ENCODE measurements around the gene CPNE1.

The CPNE1 gene

DNA sequence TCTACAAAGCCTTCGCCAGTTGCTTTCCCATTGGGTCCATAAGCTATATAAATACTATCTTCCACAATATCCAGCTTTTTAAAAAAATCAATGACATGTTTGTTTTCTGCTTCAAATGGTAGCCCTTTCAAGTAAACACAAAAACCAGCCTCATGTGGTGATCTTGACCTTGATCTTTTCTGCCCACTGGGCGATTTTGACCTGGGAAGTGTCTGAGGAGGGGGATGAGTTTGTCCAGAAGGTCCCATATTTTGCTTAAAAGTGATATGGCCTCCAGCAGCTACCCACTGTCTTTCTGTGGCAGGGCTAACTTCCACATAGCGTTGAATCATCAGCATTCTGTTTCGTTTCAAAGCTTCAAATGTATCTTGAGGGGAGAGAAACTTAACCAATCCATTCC is 10.8 kb downstream of the CPNE1 start:
- DNase-seq (ENCODE audit: low read depth), result no peak

DNA sequence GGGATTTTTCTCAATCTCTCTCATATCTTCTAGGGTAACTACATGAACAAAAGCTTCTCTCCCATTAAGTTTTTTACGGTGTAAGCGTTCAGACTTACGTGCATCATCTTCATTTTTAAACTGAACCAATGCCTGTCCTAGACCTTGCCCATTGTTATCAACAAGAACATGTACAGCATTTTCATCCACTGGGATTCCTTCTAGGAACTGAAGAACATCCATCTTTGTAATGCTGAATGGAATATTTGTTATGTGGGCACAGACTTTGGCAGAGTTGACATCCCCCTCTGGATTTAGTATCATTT is 11.3 kb downstream of the CPNE1 start:
- DNase-seq (ENCODE audit: low read depth), result no peak

DNA sequence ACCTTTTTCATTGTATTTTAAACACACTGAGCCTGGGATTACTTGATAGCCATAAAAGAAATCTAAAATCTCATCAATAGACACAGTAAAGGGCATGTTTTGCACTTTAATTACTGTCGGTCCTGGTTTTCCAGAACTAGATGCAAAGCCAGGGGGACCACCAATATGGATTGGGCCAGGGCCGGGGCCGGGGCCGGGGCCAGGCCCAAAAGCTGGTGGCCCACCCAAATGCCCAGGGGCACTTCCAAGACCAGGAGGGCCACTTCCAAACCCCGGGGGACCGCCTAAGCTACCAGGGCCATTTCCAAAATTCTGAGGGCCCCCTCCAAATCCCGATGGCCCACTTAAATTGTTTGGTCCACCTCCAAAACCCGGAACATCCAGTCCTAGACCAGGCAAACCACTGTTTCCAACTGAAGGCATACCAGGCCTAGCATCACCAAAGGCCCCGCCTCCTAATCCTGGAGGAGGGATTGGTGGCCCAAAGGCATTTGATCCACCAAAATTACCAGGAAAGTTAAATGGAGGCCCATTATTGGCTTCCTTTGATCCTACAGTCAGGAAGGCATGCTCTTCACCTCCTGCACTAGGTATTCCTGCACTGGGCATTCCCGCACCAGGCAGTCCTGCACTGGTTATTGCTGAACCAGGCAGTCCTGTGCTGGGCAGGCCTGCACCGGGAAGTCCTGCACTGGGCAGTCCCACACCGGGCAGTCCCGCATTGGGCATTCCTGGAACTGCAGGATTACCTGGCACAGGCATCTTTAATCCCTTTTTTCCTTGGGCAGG is 11.9 kb downstream of the CPNE1 start:
- no peak for DNase-seq (ENCODE audit: low read depth)

DNA sequence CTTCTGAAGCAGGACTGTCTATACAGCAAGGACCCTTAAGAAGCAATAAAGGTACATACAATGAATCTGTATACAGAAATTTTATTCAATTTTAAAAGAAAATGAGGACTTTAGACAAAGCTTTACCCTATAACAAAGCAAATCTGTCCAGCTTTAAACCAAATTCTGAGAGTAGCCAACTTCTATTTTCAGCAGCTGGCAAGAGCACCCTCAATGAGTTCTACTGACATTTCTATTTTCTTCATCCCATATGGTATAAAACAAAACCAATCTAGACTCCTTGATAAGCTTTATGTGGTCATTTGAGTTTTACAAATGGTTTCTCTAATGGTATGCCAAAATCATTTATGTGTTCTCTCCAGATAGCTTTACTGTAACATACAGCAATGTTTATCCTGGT is 12.7 kb downstream of the CPNE1 start:
- no peak for DNase-seq (ENCODE audit: low read depth)

DNA sequence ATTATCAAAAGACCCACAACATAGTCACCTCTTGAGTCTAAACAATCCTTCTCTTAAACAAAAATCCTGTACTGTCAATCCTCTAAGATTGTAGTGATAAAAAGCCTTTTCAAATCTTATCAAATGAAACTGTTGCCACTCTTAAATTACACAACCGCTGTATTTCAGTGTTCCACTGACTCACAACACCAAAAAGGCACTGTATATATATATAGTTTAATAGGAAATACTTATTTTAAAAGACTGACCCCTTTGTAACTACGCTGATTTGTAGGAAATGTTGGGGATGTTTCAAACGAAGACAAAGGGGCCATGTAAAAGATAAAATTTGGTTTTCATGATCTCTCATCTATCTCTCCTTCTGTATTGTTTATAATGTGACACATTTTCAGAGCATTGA is 14.1 kb downstream of the CPNE1 start:
- DNase-seq (ENCODE audit: low read depth), result no peak

DNA sequence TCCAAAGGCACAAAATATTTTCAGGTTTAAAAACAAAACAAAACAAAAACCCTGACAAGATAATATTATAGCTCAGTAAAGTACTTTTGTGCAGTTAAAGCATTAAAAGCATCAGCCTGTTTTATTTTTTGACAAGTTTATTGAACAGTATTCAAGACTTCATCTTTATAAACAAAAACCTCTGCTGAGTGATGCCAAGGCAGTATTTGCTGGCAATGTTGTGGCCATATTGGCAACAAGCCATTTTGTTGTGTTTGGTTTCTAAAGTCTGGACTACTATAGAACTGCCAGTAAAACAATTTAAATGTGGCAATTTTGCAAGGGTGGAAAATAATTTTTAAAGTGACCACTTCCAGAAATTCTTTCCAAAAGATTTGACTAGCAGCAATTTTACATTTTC is 15.9 kb downstream of the CPNE1 start:
- DNase-seq (ENCODE audit: low read depth), result no peak

DNA sequence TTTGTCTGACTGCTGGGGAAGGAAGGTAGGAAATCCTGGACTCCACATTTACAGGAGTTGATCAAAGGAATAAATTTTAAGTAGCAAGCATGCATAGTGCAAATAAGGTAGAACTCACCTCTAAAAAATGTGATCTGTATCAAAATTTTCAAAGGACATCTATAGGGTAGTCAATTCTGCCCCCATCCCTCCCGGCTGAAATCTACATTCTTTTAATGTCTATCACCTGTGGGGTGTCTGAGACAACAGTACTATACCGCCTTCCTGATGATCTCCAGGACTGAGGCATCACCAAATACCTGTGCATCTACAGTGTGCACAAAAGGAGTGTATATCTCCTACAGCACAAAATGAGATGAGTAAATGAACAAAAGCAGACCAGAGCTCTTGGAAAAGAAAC is 19.9 kb downstream of the CPNE1 start:
- no peak for DNase-seq (ENCODE audit: low read depth)

DNA sequence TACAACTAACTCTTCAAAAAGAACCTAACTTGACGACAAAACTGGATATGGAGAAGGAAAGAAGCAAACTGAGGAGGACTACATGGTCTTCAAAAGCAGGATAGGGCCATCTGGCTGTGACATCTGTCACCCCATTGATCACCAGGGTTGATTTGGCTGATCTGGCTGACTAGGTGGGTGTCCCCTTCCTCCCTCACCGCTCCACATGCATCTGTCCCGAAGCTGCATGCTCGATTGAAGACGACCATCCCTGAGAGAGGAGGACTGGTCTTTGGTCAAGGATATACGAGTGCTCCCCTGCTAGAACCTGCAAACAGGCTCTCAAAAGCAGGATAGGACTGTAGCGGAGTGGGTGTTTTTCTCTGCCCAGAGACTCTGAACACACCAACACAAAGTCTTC is 21.7 kb downstream of the CPNE1 start:
- DNase-seq (ENCODE audit: low read depth), result no peak

DNA sequence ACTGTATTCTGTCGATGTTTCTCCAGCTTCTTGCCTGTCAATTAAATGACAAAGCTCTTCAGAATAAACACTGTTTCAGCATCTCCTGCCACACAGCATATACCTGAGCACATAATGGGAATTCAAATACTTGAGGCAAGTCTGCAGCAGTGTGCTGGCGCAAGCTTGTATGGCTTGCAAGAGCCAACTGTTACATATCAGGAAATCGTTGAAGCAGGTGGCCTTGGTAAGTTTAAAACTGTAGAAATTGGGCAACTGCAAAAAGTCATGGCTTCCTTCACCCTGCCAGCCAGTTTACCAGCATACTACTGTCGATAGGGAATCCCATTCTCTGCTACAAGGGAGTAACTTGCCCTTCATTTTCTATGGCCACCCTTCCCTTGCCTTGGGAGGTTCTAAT is 23.0 kb downstream of the CPNE1 start:
- DNase-seq (ENCODE audit: low read depth), result no peak

DNA sequence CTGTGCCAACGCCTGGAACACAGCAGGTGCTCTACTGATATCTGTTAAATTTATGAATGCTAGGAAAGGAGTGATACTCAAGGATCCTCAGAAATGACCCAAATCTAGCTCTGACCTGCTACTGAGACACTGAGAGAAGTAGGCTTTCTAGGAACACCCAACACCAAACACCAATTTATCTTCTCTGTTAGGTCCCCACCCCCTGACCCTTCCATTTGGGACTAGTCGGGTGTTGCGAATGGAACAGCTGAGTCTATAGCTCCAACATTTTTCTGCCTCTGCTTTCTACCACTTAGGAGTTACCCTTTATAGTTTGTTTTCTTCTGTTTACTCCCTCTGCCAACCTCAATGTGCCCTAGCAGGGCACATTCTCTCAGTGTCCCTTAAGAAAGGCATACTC is 24.0 kb downstream of the CPNE1 start:
- DNase-seq (ENCODE audit: low read depth), result no peak

DNA sequence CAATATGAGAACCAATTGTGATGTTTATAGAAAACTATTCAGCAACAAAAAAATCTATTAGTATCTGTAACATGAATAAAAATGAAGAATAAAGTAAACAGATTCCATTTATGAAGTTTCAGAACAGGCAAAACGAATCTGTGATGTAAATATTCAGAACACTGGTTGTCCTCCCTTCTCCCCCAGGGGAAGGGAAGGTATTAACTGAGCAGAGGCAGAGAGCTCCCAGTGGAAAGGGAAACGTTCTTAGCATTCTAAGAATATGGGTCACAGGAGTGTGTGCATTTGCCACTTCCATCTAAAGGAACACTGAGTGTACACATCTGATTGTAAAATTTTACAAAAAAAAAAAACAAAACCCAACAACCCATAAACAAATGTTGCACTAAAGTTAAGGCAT is 25.9 kb downstream of the CPNE1 start:
- no peak for DNase-seq (ENCODE audit: low read depth)

DNA sequence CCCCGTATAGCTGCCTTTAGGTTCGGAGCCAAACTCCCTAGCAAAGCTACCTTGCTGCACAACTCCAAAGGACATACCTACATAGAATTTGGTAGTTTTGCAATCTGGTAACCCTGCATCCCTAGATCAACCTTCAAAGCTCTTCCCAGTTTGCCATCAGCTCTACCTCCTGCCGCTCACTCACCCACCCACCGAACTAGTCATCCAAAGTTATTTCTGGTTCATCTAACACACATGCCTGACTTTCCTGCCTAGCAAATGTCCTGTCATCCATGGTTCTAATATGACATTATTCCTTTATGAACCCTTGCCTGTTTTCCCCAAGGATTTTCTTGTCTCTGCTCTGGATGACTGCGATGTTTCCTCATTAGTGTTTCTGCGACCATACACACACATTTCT is 27.4 kb downstream of the CPNE1 start:
- DNase-seq (ENCODE audit: low read depth), result no peak

DNA sequence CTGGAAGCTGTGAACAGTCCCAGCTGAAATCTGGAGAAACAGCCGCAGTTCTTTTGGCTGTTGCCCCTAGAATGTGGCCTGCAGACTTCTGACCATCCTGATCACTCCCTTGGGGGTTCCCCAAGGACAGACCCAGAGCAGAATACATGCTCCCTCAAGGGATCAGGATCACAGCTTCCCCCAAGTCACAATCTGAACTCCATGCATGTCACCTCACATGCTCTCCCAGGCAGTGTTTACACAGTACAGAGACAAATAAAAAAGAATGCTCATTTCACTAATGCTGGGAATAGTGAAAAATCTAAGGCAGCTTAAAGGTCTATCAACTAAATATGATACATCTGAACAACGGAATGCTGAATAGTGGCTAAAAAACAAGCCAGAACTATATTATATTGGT is 28.6 kb downstream of the CPNE1 start:
- no peak for DNase-seq (ENCODE audit: low read depth)

DNA sequence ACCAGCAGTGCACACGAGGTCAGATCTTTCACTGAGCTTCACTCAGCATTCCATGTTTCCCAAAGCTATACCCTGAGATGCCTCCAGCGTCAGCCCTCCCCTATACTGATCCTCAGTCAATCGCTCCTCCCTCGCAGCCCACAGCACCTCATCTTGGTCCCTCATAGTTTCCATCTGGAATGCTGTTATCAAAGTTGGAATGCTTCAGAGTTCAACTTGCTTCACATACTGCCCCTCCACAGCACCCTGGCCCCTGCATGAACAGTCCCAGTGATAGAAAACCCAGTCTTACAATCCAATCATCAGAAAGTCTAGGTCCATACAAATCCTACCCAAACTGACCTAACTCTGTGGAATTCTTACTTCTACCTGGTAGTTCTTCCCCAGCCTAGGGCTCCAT is 29.0 kb downstream of the CPNE1 start:
- no peak for DNase-seq (ENCODE audit: low read depth)

DNA sequence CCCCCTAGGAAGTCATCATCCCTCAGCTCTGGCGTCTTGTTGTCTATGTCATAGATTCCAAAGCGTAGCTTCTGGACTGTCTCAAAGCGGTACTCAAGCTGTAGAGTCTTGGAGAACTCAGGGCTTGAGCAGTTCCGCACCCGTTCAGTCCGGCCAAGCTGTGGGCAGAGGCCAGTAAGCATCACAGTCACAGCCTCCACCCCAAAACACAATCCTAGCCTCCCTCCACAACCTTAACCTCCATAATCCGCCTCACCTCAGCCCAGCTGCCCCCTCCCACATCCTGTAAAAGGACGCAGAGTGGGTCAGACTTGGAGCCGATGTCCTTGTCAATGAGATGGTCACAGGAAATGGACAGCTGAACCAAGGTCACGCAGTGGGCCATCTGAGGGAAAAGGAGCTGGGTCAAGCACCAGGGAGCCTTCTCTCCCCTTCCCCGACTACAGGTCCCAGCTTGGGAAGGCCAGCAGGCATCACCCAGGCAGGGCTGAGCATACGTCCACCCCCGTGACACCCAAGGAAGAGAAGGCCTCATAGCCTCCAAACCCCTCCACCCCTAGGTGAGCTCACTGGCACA is 32.1 kb downstream of the CPNE1 start:
- DNase-seq (ENCODE audit: low read depth), result no peak

DNA sequence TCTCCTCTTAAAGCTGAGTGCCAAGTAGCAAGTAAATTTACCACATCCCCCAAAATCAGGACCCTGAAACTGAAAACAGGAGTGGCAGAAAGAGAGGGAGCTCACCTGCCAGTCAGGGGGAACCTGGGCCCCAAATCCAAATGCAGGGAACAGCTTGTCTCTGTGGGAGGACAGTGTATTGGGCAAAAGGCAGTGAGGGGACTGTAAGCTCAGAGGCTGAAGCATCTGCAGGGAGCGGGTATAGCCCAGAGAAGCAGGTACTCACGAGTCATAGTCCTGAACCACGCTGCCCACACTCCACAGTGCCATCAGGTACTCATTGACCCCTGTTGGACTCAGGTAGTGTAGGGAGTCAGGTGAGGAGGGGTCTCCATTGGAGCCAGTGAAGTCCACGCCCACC is 34.1 kb downstream of the CPNE1 start:
- DNase-seq (ENCODE audit: low read depth), result no peak

DNA sequence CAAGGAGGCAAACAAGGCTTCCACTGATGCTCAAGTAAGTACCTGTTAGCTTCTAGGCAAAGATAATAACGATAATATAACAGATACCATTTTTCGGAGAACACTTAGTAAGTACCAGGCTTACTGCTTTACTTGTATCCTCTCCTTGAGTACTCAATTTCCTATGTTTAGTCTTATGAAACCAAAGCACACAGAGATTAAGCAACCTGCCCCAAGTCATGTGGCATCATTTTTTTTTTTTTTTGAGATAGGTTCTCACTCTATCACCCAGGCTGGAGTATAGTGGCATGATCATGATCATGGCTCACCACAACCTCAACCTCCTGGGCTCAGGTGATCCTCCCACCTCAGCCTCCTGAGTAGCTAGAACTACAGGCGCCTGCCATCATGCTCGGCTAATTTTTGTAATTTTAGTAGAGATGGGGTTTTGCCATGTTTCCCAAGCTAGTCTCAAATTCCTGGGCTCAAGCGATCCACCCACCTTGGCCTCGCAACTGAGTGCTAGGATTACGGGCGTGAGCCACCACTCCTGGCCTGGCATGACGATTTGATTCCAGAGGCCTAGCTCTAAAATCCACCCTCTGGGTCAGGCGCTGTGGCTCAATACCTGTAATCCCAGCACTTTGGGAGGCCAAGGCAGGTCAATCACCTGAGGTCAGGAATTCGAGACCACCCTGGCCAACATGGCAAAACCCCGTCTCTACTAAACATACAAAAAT is 35.1 kb downstream of the CPNE1 start:
- DNase-seq (ENCODE audit: low read depth), result no peak

DNA sequence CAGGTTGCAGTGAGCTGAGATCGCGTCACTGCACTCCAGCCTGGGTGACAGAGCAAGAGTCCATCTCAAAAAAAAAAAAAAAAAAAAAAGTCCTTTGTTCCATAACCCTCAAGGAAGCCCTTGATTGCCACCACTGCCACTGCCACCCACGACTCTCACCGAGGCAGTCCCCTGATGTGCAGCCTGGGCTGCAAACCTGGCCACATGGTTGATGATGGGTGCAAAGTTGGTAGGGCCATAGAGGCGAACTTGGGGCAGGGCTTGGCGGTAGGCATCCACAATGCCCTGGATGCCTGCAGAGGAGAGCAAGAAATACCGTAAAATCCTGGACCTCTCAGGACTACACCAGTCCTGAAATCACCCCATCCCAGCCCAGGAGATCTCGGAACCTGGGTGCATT is 37.6 kb downstream of the CPNE1 start:
- DNase-seq (ENCODE audit: low read depth), result no peak

DNA sequence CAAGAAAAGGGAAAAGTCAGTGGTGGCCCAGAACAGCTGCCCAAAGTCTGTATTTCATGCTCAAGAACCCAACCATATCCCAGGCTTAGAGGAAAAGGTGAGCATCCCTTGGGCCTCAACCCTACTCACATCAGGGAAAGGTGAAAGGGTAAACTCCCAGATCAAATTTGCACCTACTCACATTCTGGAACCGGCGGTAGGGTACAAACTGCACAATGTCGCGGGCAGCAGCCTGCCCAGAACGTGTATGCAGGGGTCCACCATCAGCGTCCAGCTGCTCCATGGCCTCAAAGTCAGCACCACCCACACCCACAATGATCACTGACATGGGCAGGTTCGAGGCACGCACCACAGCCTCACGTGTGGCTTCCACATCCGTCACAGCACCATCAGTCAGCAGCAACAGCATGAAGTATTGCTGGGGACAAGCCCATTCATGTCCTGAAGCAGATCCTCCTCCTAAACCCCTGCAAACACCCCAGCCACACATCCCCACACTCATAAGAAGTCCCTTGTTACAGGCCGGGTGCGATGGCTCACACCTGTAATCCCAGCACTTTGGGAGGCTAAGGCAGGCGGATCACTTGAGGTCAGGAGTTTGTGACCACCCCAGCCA is 38.2 kb downstream of the CPNE1 start:
- DNase-seq (ENCODE audit: low read depth), result no peak

DNA sequence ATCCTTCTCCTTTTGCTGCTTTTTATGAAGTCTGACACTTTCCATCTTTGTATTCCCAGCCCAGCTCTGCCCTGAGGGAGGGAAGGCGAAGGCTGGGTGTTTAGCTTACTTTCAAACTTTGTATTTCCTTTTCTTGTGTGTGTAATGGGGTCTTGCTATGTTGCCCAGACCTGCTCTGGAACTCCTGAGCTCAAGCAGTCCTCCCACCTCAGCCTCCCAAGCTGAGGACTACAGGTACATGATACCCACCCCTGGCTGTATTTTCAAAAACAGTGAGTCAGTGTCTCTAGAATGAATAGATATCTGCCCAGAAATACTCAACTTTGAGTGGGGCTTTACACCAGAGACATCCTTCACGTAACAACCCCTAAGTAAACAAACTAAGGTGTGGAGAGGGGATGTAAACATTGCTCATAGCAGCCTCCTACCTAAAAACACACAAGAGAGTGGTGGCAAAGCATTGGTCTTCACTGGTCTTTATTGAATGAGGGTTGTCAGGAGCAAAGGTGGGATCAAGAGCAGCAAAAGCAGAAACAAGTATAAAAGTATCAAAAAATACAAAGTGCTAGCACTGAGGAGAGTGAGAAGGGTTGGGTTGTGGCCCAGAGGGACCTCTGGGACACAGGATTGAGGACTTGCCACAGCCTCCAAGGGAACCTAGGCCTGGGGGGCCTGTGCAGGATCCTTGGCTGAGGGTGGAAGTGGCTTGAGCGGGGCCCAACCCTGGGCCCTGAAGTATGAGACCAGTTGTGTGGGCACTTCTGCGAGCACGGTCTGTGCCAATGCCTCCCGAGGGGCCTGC is 38.9 kb downstream of the CPNE1 start:
- DNase-seq (ENCODE audit: low read depth), result no peak

DNA sequence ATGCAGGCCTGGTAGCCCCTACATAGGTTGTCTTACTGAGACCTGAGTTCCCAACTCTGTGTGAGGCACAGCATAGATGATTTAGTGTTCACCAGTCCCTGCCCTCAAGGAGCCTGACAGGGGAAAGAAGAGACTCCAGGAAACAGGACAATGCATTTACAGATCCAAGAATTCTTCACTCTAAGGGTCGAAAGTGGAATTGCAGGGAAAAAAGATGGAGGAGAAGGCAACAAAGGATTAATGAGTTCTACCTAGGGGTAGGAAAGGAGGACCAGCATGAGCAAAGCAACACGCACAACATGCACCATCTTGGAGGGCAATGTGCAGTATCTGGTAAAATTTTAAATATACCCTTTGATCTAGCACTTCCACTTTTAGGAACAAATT is 43.1 kb downstream of the CPNE1 start:
- DNase-seq (ENCODE audit: low read depth), result no peak

DNA sequence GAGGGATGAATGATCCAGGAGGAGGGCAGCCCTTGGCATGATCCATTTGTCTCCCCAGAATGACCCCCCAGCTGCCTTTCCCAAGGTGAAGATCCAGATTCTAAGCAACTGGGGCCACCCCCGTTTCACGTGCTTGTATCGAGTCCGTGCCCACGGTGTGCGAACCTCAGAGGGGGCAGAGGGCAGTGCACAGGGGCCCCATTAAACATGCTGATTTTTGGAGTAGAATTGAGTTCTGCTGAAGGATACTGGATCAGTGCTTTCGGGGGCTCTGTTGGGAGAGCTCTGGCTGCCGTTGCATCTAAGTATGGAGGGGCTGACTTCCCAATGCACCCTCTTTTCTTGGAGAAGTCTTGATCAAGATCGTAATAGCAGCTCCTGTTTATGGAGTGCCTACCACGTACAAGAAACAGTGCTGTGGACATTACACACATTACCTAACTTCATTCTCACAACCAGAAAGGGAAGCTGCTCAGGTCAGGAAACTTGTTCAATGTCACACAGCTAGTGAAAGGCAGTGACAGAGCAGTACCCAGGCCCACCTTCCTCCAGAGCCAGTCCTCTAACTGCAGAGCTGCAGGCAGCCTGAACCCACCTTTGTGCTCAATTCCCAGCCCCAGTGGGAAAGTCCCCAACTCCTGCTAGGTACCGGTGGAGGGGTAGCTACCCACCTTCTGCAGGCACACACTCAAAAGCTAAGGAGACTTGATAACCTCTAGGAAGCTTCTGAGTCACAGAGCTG is 43.7 kb downstream of the CPNE1 start:
- DNase-seq (ENCODE audit: low read depth), result no peak
